ENCODE measurements around the gene MACROD2. TPM values are rescaled to one million over a fixed set of nuclear protein-coding genes. Genes with fewer than 3 reads are reported as not detected.

The MACROD2 gene
- total and polyA plus RNA-seq, 2 of the 4 experiments (the other 2 are of a cell fraction), result not detected

- Histone ChIP-seq H2AK9ac (replicated peaks; ENCODE audit: low read depth, low read length, poor library complexity) (no peak overlapping the region), H3K18ac (ENCODE audit: low read depth, low read length) (no peak overlapping the region), H3K27ac (ENCODE audit: insufficient read depth, low read length) (no peak overlapping the region), H2BK20ac (ENCODE audit: low read depth, low read length) (no peak overlapping the region), H3K9me1 (ENCODE audit: insufficient read depth, low read length) (no peaks in the 10 kb centered on the region; the same call in 1 of the 2 replicates), H3K79me1 (ENCODE audit: low read depth in 1 of 2, low read length in 2 of 2) (no peaks in the 10 kb centered on the region), H3K14ac (replicated peaks; ENCODE audit: low read depth, low read length) (0 out of 2 replicates have a peak overlapping the region, but pooled peaks have one; percentile 28), H3K56ac (ENCODE audit: extremely low read depth, insufficient read depth, low read length) (no peak overlapping the region), H3K9ac (ENCODE audit: low read depth, low read length) (no peak overlapping the region), H2BK5ac (ENCODE audit: low read depth, low read length, poor library complexity, severe bottlenecking) (no peak overlapping the region), H3K4me2 (ENCODE audit: low read depth, low read length) (no peak overlapping the region), H3K36me3 (ENCODE audit: control insufficient read depth, insufficient read depth, low read length) (no peaks in the 10 kb centered on the region), H3K4ac (ENCODE audit: low read depth, low read length) (no peak overlapping the region), H4K8ac (ENCODE audit: low read depth in 2 of 2, low read length in 2 of 2) (no peak overlapping the region), H3K23ac (ENCODE audit: low read depth, low read length) (no peak overlapping the region), H3K9me3 (ENCODE audit: control insufficient read depth, insufficient read depth, low read length) (no peaks in the 10 kb centered on the region), H3K27me3 (ENCODE audit: control insufficient read depth, insufficient read depth, low read length) (no peaks in the 10 kb centered on the region), H3K4me1 (ENCODE audit: control insufficient read depth, insufficient read depth, low read length) (peaks cover 2% of the 10 kb centered on the region; the same call in 1 of the 2 replicates), H2BK15ac (ENCODE audit: low read depth, low read length) (no peak overlapping the region), H2AK5ac (ENCODE audit: low read depth, low read length) (no peak overlapping the region), H4K91ac (ENCODE audit: insufficient read depth, low read depth, low read length) (no peak overlapping the region), H4K20me1 (ENCODE audit: insufficient read depth, low read length) (no peaks in the 10 kb centered on the region), H2AFZ (replicated peaks; ENCODE audit: low read length, poor library complexity) (no peak overlapping the region), H4K5ac (ENCODE audit: low read depth, low read length) (no peak overlapping the region), H3K4me3 (ENCODE audit: insufficient read depth, low read depth, low read length) (no peak overlapping the region), H2BK120ac (ENCODE audit: low read depth, low read length) (no peak overlapping the region)
- peak; percentile 25 for DNase-seq
- BruUV-seq (replicated peaks), result no TSS peak
- ATAC-seq (ENCODE audit: low read depth), result peak; percentile 64
- ChIA-PET POLR2A (ENCODE audit: unreplicated experiment) (no interaction called here), CTCF (interaction anchor here (0.6 kb wide), 1 partner anchor 8 kb away, joined by 3 read pairs; no protein-coding TSS in a partner anchor)
- dilution Hi-C loops (cut with HindIII; ENCODE audit: low sequenced_read_pairs, unreplicated experiment), result no loop called here
- no peak for TF ChIP-seq NFE2L2 (IDR thresholded peaks at IDR 0.05; ENCODE audit: low read depth, low read length)
- TF ChIP-seq CEBPB (IDR thresholded peaks at IDR 0.05; ENCODE audit: low read depth, low read length), result no peak
- no peak for TF ChIP-seq MAZ (IDR thresholded peaks at IDR 0.05; ENCODE audit: borderline replicate concordance, low read depth, low read length)
- in situ Hi-C loops (cut with MboI; ENCODE audit: low sequenced_read_pairs), result no loop called here
- intact Hi-C loops (cut with micrococcal nuclease), result no loop called here
- WGBS, 2 experiments (ENCODE audit: extremely low coverage in 2 of 2, insufficient read length in 1 of 2), result 60% methylated on average over 1 of the region's 5 CpGs; no CpG with 5 or more reads in 1 of the 2 experiments
Measured at GRCh38 chr20:14412065-14412681, 416.9 kb downstream of the MACROD2 start.

Measured in IMR-90 (cell line).